ENCODE data around the gene ENO2. TPM values are rescaled to one million over a fixed set of nuclear protein-coding genes. Genes with fewer than 3 reads are reported as not detected.

ENO2 gene
- total RNA-seq, 1 experiment from 2014 or later, result 166 TPM

- Histone ChIP-seq H3K14ac (ENCODE audit: insufficient read depth, low read length) (no peak overlapping the region), H4K20me1 (ENCODE audit: control insufficient read depth, insufficient read depth, insufficient read length) (no peaks in the 10 kb centered on the region), H3K9ac (ENCODE audit: extremely low read depth, insufficient read length, low read length) (peak overlapping the region; percentile 11), H3K79me1 (ENCODE audit: insufficient read depth, low read depth, low read length, poor library complexity, severe bottlenecking) (no peaks in the 10 kb centered on the region), H2BK120ac (ENCODE audit: low read depth, low read length, poor library complexity, severe bottlenecking) (no peak overlapping the region), H3K23ac (ENCODE audit: insufficient read length, low read depth, low read length) (no peak overlapping the region), H2BK20ac (ENCODE audit: low read depth, low read length, poor library complexity, severe bottlenecking) (no peak overlapping the region), H3T11ph (ENCODE audit: low read length) (no peak overlapping the region), H2AK5ac (ENCODE audit: insufficient read length, low read length) (no peak overlapping the region), H3K79me2 (ENCODE audit: insufficient read depth, low read length) (peaks cover 5% of the 10 kb centered on the region; the same call in 1 of the 2 replicates), H4K5ac (ENCODE audit: insufficient read length, low read depth, low read length) (no peak overlapping the region), H2BK15ac (ENCODE audit: low read depth, low read length) (no peak overlapping the region), H3K27me3 (ENCODE audit: insufficient read depth, low read length) (no peaks in the 10 kb centered on the region), H3K18ac (ENCODE audit: insufficient read length, low read depth, low read length) (no peak overlapping the region), H3K4me1 (ENCODE audit: insufficient read depth, low read length) (no peaks in the 10 kb centered on the region; the same call in 1 of the 2 replicates), H3K4ac (ENCODE audit: low read depth, low read length) (no peak overlapping the region), H3K23me2 (ENCODE audit: insufficient read length, low read depth, low read length, poor library complexity, severe bottlenecking) (peaks cover 11% of the 10 kb centered on the region), H2BK12ac (ENCODE audit: insufficient read length, low read depth, low read length) (no peak overlapping the region), H3K4me2 (ENCODE audit: insufficient read depth, insufficient read length, low read length) (peak overlapping the region; percentile 69), H4K8ac (replicated peaks; ENCODE audit: insufficient read length, low read depth, low read length) (no peak overlapping the region), H2AFZ (ENCODE audit: low read length) (no peak overlapping the region), H3K56ac (ENCODE audit: insufficient read length, low read depth, low read length) (no peak overlapping the region), H3K9me3 (ENCODE audit: control insufficient read depth, low read depth, low read length) (no peaks in the 10 kb centered on the region), H3K27ac (ENCODE audit: insufficient read length, low read depth, low read length) (no peak overlapping the region), H2BK5ac (ENCODE audit: insufficient read length, low read length) (no peak overlapping the region), H4K91ac (ENCODE audit: insufficient read length, low read depth, low read length) (no peak overlapping the region)
- WGBS (ENCODE audit: extremely low coverage, insufficient read length, low lambda C conversion rate), result no CpG with 5 or more reads among the region's 40 CpGs
- peaks cover 26 to 59% (median 43%) of the 10 kb centered on the region in 3 experiments for H3K36me3 Mint-ChIP-seq (ENCODE audit: insufficient read depth in 1 of 3, low read depth in 3 of 3)
- H3K27me3 Mint-ChIP-seq (ENCODE audit: low read depth), result no peaks in the 10 kb centered on the region; the same call in 1 of the 2 replicates
- no peaks in the 10 kb centered on the region; a peak in 1 of 5 replicates for H3K9me3 Mint-ChIP-seq
- H3K27ac Mint-ChIP-seq, result peak overlapping the region; percentile 79 to 95 (median 87); a peak in 5 of 7 replicates
- H3K4me3 Mint-ChIP-seq, result peak overlapping the region; percentile 92 to 96
- peaks cover 38 to 51% of the 10 kb centered on the region in 2 experiments for H3K4me1 Mint-ChIP-seq
- peak; percentile 95 for DNase-seq
- TF ChIP-seq CTCF (conservative IDR thresholded peaks at IDR 0.05), result peak; percentile 98
These were observed 42.0 kb upstream of the ENO2 start for GRCh38 chr12:6872073-6873048.

Measured in H9 (cell line).